Heart left ventricle (tissue), 16 donors: ENCODE measurements around the gene TSPAN15. TPM values are rescaled to one million over a fixed set of nuclear protein-coding genes. Genes with fewer than 3 reads are reported as not detected.

Experiments used
- ATAC-seq, 4 donors: fragments of 200-7000 bp; cut with Tn5 transposase; one replicate each; pipeline ENCODE4 v1.9.1; 2020 to 2022; ENCODE audit warnings: moderate library complexity in 4 of 4, mild to moderate bottlenecking in 3 of 4, moderate number of reproducible peaks in 1 of 4
- DNase-seq, 5 donors: peaks; one replicate each; pipeline ENCODE4 v3.0.0-alpha.2; 2020
- H3K27ac ChIP-seq, 12 donors: fragments of 200-600 bp; sonication (generic) in 4 of 12; one replicate each; pipeline versions ENCODE4 v1.5.0 to v1.8.0; 2016 to 2022; ENCODE audit warnings: mild to moderate bottlenecking in 2 of 12
- H3K27me3 ChIP-seq, 9 donors: fragments of 200-600 bp; sonication (generic) in 2 of 9; one replicate each; pipeline versions ENCODE4 v1.5.1 to v1.8.0; 2016 to 2022; ENCODE audit warnings: mild to moderate bottlenecking in 3 of 9
- H3K36me3 ChIP-seq, 9 donors: fragments of 200-600 bp; sonication (generic) in 2 of 9; one replicate each; pipeline versions ENCODE4 v1.5.0 to v1.8.0; 2018 to 2022; ENCODE audit warnings: mild to moderate bottlenecking in 2 of 9
- H3K4me1 ChIP-seq, 12 donors: fragments of 200-600 bp; sonication (generic) in 4 of 12; one replicate each; pipeline versions ENCODE4 v1.5.0 to v1.8.0; 2016 to 2022; ENCODE audit warnings: mild to moderate bottlenecking in 3 of 12
- H3K4me3 ChIP-seq, 12 donors: fragments of 200-600 bp; sonication (generic) in 4 of 12; one replicate each; pipeline versions ENCODE4 v1.5.0 to v1.8.0; 2017 to 2022; ENCODE audit warnings: mild to moderate bottlenecking in 9 of 12, moderate library complexity in 4 of 12
- H3K9me3 ChIP-seq, 12 donors: fragments of 200-600 bp; sonication (generic) in 4 of 12; one replicate each; pipeline versions ENCODE4 v1.5.0 to v1.8.0; 2016 to 2022; ENCODE audit warnings: mild to moderate bottlenecking in 1 of 12
- CTCF ChIP-seq, 12 donors: fragments of 200-600 bp; sonication (generic) in 4 of 12; IDR thresholded peaks; one replicate each; pipeline versions ENCODE4 v1.5.0 to v1.8.0; 2018 to 2022; ENCODE audit warnings: antibody characterized with exemption in 12 of 12, mild to moderate bottlenecking in 5 of 12
- POLR2A ChIP-seq, 2 donors: fragments of 450-650 bp; IDR thresholded peaks; one replicate each; pipeline ENCODE4 v1.6.1; 2017; ENCODE audit warnings: antibody characterized with exemption in 2 of 2, mild to moderate bottlenecking in 2 of 2, moderate library complexity in 2 of 2
- WGBS, 4 donors: extraction: QIAGEN DNeasy Blood & Tissue Kit in 2 of 4; methylation state at CpG; one replicate each; pipeline versions ENCODE4 v1.1.5 to v1.1.7; 2013 to 2018; 5-methylcytosine and 5-hydroxymethylcytosine counted together
- intact Hi-C, 10 donors: fragments of 100-400 bp; cut with DNase I; formaldehyde crosslinking; loops; one replicate each; pipeline versions ENCODE4 v1.11.1 to v1.14.2; 2022
- polyA plus RNA-seq, 2 donors: library from polyadenylated mRNA; stranded (reverse); fragments of 200-250 nt; gene quantifications; one replicate each; pipeline ENCODE4 v1.2.3, GENCODE V29; 2013
- total RNA-seq, 9 donors: library from RNA; depleted of rRNA in 2 of 9; stranded (reverse); fragments of >200 nt in 2 of 9; fragmentation: NEBNext Ultra II Directional in 3 of 9; extraction: Animal tissue kit (Norgen Biotek cat#: 25700) in 3 of 9; gene quantifications; one replicate each; pipeline versions ENCODE4 v1.1.0 to v1.2.4, GENCODE V29; 2016 to 2023
- donor health status: ischemic (EF 13 %, LVEDD 7.1; RV severe dilation, severe dysfunction).
- donor health status: healthy with polysubstance abuse.
- donor health status: DM: no; HTN: yes; CAD: no.
- donor health status: DM: no; HTN: no; CAD: no.
- donor health status: ischemic (EF 25% LVEDD 6.9; RV normal size, moderate dysfunction).
- donor health status: ischemic (EF 25% LVEDD 5.7; RV mildly dilated, moderate dysfunction).
- donor health status: healthy.
- donor health status: DM: yes; HTN: yes; CAD: no.
- donor health status: ischemic (EF 35%, LVEDD 5.7; RV mildly dilated, moderate dysfunction).
- donor health status: nonischemic (EF 11% LVEDD 7.7; RV severe dilation, severe dysfunction).
- donor health status: DM: yes; HTN: yes; CAD: no.
- donor health status: PGD.
- donor health status: ischemic (EF 29% LVEDD 5.4; RV normal size, mild dysfunction).
- donor health status: nonischemic (EF 23%, LVEDD 6.1; RV moderate dilation, normal function).

The TSPAN15 gene
- total and polyA plus RNA-seq, 11 donors, result 4.5 to 20.2 (median 11.1) TPM

GRCh38 chr10:69515699-69516259 lies 64.5 kb downstream of the TSPAN15 start:
- whole genome bisulfite sequencing, 4 donors, result 35 to 51% (median 46%) methylated on average over 11 of the region's 11 CpGs
- intact Hi-C loops, result loop anchor here (1.0 to 10.0 kb wide), 6 partner anchors 121 to 199 kb away; no protein-coding TSS in a partner anchor
- H3K4me1 ChIP-seq, result no peaks in the 10 kb centered on the region
- TF ChIP-seq CTCF (IDR thresholded peaks at IDR 0.05) (peak; percentile 52 to 87 (median 64)), POLR2A (IDR thresholded peaks at IDR 0.05) (no peak)
- peak; percentile 48 to 88 (median 84) for ATAC-seq
- H3K4me3 ChIP-seq, result no peak overlapping the region
- H3K27ac ChIP-seq, result no peak overlapping the region
- peak; percentile 50 to 83 (median 61) for DNase-seq
- H3K27me3 ChIP-seq, result peaks cover 0 to 4% (median 0%) of the 10 kb centered on the region in 9 donors
- no peaks in the 10 kb centered on the region for H3K9me3 ChIP-seq
- H3K36me3 ChIP-seq, result peaks cover 0 to 6% (median 0%) of the 10 kb centered on the region in 9 donors

DNA sequence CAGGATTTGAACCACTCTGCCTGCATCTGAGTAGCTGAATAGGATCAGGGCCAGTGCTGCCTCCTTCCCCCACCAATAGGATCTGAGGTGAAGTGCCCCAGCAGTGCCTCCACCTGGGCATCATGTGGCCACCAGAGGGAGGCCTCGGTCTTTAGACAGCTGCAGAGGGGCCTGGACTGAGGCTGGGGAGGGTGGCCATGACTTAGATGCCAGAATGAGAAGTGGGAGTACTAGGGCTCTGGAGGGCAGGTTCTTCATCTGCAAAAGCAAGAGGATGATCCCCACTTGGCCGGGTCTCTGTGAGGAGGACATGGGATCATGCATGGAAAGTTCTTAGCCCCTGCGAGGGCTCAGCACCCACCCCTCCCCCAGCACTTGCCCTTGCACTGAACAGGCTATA lies 65.1 kb downstream of the TSPAN15 start:
- Histone ChIP-seq H3K27me3 (peaks cover 0 to 4% (median 0%) of the 10 kb centered on the region in 9 donors), H3K4me3 (no peak overlapping the region), H3K9me3 (no peaks in the 10 kb centered on the region), H3K36me3 (peaks cover 0 to 6% (median 0%) of the 10 kb centered on the region in 9 donors), H3K27ac (no peak overlapping the region), H3K4me1 (no peaks in the 10 kb centered on the region)
- intact Hi-C loops, result loop anchor here in 7 of 10 donors (2.0 to 10.0 kb wide), 5 partner anchors 120 to 198 kb away; no protein-coding TSS in a partner anchor
- no peak for DNase-seq
- ATAC-seq, result no peak
- TF ChIP-seq CTCF (IDR thresholded peaks at IDR 0.05) (peak in 1 of 12 donors; percentile 11), POLR2A (IDR thresholded peaks at IDR 0.05) (no peak)
- WGBS, 4 donors, result 47 to 55% (median 52%) methylated on average over 2 to 3 of the region's 3 CpGs

GRCh38 chr10:69516796-69517195 lies 65.5 kb downstream of the TSPAN15 start:
- ATAC-seq, result no peak

More at GRCh38 chr10:69516796-69517195, 65.5 kb downstream of the TSPAN15 start:
- Histone ChIP-seq H3K27me3 (peaks cover 0 to 4% (median 0%) of the 10 kb centered on the region in 9 donors), H3K9me3 (no peaks in the 10 kb centered on the region), H3K36me3 (peaks cover 0 to 6% (median 0%) of the 10 kb centered on the region in 9 donors), H3K27ac (no peak overlapping the region), H3K4me1 (no peaks in the 10 kb centered on the region), H3K4me3 (no peak overlapping the region)
- DNase-seq, result no peak
- no peak for TF ChIP-seq POLR2A (IDR thresholded peaks at IDR 0.05)
- TF ChIP-seq CTCF (IDR thresholded peaks at IDR 0.05), result no peak
- intact Hi-C loops, result loop anchor here in 7 of 10 donors (2.0 to 10.0 kb wide), 5 partner anchors 120 to 198 kb away; no protein-coding TSS in a partner anchor
- 84 to 98% (median 91%) methylated on average over 4 of the region's 4 CpGs for WGBS, 4 donors
